ENCODE data around the gene CRYL1. TPM values are rescaled to one million over a fixed set of nuclear protein-coding genes. Genes with fewer than 3 reads are reported as not detected.

The CRYL1 gene
- polyA plus RNA-seq, 3 donors from 2014 or later = 26.2 to 54.2 (median 30.1) TPM

DNA sequence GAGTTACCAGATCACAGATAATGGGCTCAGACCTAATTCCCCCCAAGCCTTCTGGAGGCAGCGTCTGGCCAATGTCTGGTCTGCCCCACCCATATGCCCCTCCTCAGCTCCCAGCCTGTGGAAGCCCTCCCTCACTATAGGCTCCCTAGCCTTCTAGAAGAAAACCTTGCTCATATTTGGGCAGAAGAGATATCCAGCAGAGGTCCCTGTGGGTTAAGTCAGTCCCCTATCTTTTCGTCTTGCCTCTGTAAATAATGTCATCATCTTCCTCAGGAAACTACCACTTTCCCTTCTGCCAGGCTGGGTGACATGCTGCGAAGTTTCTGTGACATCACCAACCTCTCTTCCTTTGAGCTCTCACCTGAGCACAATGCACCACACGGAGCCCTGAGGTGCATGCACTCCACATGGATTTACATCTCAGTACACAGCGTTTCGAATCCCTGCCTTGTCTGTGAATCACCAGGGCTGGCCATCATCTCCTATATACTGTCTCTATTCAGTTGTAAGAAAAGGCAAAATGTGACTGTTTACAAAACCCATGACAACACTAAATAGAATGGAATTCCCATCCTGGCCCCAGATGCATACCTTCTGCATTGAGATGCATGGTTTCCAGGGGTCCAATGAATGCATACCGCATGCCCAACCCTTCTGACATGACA, 112.8 kb downstream of the CRYL1 start:
- no peak for DNase-seq
- Mint-ChIP-seq H3K9me3 (peaks cover 0 to 3% (median 0%) of the 10 kb centered on the region in 6 donors), H3K27me3 (ENCODE audit: low read depth in 3 of 3) (peaks cover 3 to 4% (median 3%) of the 10 kb centered on the region in 3 donors), H3K36me3 (peaks cover 0 to 10% (median 8%) of the 10 kb centered on the region in 3 donors), H3K27ac (peak overlapping the region in 1 of 6 donors; percentile 55), H3K4me3 (peak overlapping the region in 1 of 5 donors; percentile 49), H3K4me1 (peaks cover 25 to 30% of the 10 kb centered on the region in 2 donors)

- Mint-ChIP-seq H3K9me3 (peaks cover 0 to 3% (median 0%) of the 10 kb centered on the region in 6 donors), H3K27ac (peak overlapping the region; percentile 34 to 86 (median 68))
These were observed 113.9 kb downstream of the CRYL1 start for GRCh38 chr13:20411638-20412342.

GRCh38 chr13:20410726-20411125, 114.9 kb downstream of the CRYL1 start:
- H3K27ac Mint-ChIP-seq = peak overlapping the region in 1 of 6 donors; percentile 21
- peaks cover 0 to 3% (median 0%) of the 10 kb centered on the region in 6 donors for H3K9me3 Mint-ChIP-seq
- peaks cover 0 to 3% (median 2%) of the 10 kb centered on the region in 3 donors for H3K27me3 Mint-ChIP-seq (ENCODE audit: low read depth in 3 of 3)
- H3K4me3 Mint-ChIP-seq = peak overlapping the region in 1 of 5 donors; percentile 29
- peaks cover 4 to 18% (median 12%) of the 10 kb centered on the region in 3 donors for H3K36me3 Mint-ChIP-seq
- no peak for DNase-seq
- H3K4me1 Mint-ChIP-seq = peaks cover 25 to 28% of the 10 kb centered on the region in 2 donors

More at GRCh38 chr13:20411638-20412342, 113.9 kb downstream of the CRYL1 start:
- Mint-ChIP-seq H3K27me3 (ENCODE audit: low read depth in 3 of 3) (peaks cover 0 to 3% (median 2%) of the 10 kb centered on the region in 3 donors), H3K4me1 (peaks cover 25 to 28% of the 10 kb centered on the region in 2 donors), H3K36me3 (peaks cover 0 to 10% (median 7%) of the 10 kb centered on the region in 3 donors), H3K4me3 (peak overlapping the region; percentile 2 to 74 (median 66))
- peak; percentile 6 to 22 (median 9) for DNase-seq

DNA sequence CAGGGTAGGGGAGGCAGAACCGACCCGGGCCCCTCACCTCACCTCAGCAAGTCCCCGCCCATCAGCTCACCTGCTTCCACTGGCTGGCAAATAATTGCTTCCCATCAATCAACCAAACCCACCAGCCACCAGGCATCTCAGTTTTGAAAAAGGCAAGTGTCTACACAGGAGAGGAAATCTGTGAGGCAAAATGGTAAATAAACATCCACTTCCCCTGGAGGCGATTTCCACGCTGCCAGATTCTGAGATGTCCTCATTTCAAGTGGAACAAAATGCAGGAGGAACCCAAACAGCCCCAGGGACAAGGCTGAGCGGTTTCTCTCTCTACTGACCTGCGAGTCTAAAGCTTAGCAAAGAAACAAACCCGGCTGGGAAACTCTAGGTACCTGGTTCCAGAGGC, 117.5 kb downstream of the CRYL1 start:
- peaks cover 25 to 28% of the 10 kb centered on the region in 2 donors for H3K4me1 Mint-ChIP-seq

GRCh38 chr13:20407759-20408158, 117.9 kb downstream of the CRYL1 start:
- peaks cover 0 to under 1% (median 0%) of the 10 kb centered on the region in 6 donors for H3K9me3 Mint-ChIP-seq
- H3K4me3 Mint-ChIP-seq = no peak overlapping the region
- H3K36me3 Mint-ChIP-seq = peaks cover 13 to 29% (median 25%) of the 10 kb centered on the region in 3 donors
- peaks cover 22 to 24% of the 10 kb centered on the region in 2 donors for H3K4me1 Mint-ChIP-seq
- no peak overlapping the region for H3K27ac Mint-ChIP-seq
- H3K27me3 Mint-ChIP-seq (ENCODE audit: low read depth in 3 of 3) = peaks cover 0 to 2% (median 0%) of the 10 kb centered on the region in 3 donors
- no peak for DNase-seq

More for the DNA sequence above, 117.5 kb downstream of the CRYL1 start:
- Mint-ChIP-seq H3K4me3 (no peak overlapping the region), H3K36me3 (peaks cover 13 to 28% (median 25%) of the 10 kb centered on the region in 3 donors), H3K27ac (no peak overlapping the region), H3K27me3 (ENCODE audit: low read depth in 3 of 3) (peaks cover 0 to 2% (median 0%) of the 10 kb centered on the region in 3 donors), H3K9me3 (peaks cover 0 to 3% (median 0%) of the 10 kb centered on the region in 6 donors)
- no peak for DNase-seq

- peaks cover 13 to 26% (median 25%) of the 10 kb centered on the region in 3 donors for H3K36me3 Mint-ChIP-seq
- no peak for DNase-seq
- peaks cover 3 to 4% of the 10 kb centered on the region in 2 donors for H3K4me1 Mint-ChIP-seq
- H3K27me3 Mint-ChIP-seq (ENCODE audit: low read depth in 3 of 3) = peaks cover 0 to 2% (median 0%) of the 10 kb centered on the region in 3 donors
- no peak overlapping the region for H3K4me3 Mint-ChIP-seq
- no peaks in the 10 kb centered on the region for H3K9me3 Mint-ChIP-seq
- H3K27ac Mint-ChIP-seq = no peak overlapping the region
These were observed 120.0 kb downstream of the CRYL1 start for GRCh38 chr13:20405691-20406090.

- H3K4me3 Mint-ChIP-seq = no peak overlapping the region
- peaks cover 2 to 4% (median 3%) of the 10 kb centered on the region in 3 donors for H3K27me3 Mint-ChIP-seq (ENCODE audit: low read depth in 3 of 3)
- H3K4me1 Mint-ChIP-seq = peaks cover 0 to 1% of the 10 kb centered on the region in 2 donors
- peaks cover 17 to 26% (median 25%) of the 10 kb centered on the region in 3 donors for H3K36me3 Mint-ChIP-seq
- no peak for DNase-seq
- no peaks in the 10 kb centered on the region for H3K9me3 Mint-ChIP-seq
- no peak overlapping the region for H3K27ac Mint-ChIP-seq
These were observed 121.0 kb downstream of the CRYL1 start for GRCh38 chr13:20404488-20405222.

DNA sequence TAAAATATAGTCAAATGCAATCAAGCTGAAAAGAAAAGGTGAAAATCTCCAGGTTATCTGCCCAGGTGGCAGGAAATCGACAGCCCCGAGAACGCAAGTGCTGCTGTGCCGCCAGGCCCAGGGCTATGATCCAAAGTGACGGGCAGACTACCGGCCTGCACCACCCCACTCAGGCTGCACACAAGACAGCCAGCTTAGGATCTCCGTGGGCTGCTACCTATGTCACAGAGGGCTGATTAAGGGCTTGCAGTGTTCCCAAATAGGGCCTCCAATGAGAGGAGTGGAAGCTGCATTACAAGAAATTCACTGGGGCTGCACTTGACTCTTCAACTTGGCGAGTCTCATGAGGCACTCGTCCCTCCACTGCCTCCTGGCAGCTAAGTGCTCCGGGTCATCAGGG, 121.8 kb downstream of the CRYL1 start:
- H3K4me1 Mint-ChIP-seq = peaks cover 0 to 1% of the 10 kb centered on the region in 2 donors
- H3K36me3 Mint-ChIP-seq = peaks cover 17 to 26% (median 25%) of the 10 kb centered on the region in 3 donors
- H3K27ac Mint-ChIP-seq = no peak overlapping the region

GRCh38 chr13:20402881-20403280, 122.8 kb downstream of the CRYL1 start:
- Mint-ChIP-seq H3K4me1 (peaks cover 0 to 1% of the 10 kb centered on the region in 2 donors), H3K36me3 (peaks cover 17 to 26% (median 24%) of the 10 kb centered on the region in 3 donors), H3K27ac (no peak overlapping the region), H3K9me3 (no peaks in the 10 kb centered on the region), H3K4me3 (no peak overlapping the region), H3K27me3 (ENCODE audit: low read depth in 3 of 3) (peaks cover 2 to 4% (median 3%) of the 10 kb centered on the region in 3 donors)
- no peak for DNase-seq

More for the DNA sequence above, 121.8 kb downstream of the CRYL1 start:
- no peaks in the 10 kb centered on the region for H3K9me3 Mint-ChIP-seq
- H3K4me3 Mint-ChIP-seq = no peak overlapping the region
- DNase-seq = no peak
- H3K27me3 Mint-ChIP-seq (ENCODE audit: low read depth in 3 of 3) = peaks cover 2 to 4% (median 3%) of the 10 kb centered on the region in 3 donors

DNA sequence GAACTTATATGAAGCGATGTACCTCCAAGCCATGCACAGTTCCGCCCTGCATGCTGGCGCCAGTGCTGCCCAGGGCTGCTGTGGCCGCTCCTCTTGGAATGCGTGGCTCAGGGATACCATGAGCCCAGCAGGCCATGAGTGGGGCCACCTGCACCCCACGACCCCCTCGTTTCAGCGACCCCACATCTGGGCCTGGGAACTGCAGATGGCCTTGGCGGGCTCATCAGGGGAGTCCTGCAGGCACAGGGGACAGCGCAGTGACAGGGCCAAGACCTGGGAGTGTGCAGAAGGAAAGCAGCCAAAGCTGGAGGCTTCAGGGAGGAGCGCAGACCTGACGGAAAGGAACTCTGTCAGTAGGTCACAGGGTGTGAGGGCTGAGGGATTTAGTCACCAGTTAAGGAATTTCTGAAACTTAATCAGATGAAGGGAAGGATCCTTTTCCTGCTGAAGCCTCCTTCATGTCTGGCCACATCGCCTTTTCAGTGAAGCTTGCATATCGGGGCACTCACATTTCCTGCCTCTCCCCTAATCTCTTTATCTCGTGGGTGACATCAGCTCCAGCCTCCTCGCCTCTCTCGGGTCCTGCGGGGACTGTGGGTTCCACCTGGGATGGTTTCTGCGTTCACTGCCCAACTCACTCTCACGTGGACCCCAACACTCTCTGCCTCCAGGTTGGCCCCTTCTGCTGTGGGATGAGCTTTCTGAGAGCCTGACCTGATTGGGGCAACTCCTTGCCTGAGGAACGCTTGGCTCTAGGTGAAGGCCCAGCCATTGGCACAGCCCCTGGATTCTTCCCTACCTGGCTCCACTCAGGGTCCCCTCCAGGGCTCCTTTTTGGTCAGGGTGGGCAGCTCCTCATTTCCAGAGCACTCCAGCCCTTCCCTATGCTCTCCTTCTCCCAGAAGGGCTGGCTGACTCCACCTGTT, 123.5 kb downstream of the CRYL1 start:
- H3K4me3 Mint-ChIP-seq = no peak overlapping the region

GRCh38 chr13:20401531-20401930, 124.1 kb downstream of the CRYL1 start:
- Mint-ChIP-seq H3K4me1 (peaks cover 0 to 1% of the 10 kb centered on the region in 2 donors), H3K36me3 (peaks cover 17 to 20% (median 18%) of the 10 kb centered on the region in 3 donors)

More for the DNA sequence above, 123.5 kb downstream of the CRYL1 start:
- H3K27ac Mint-ChIP-seq = no peak overlapping the region
- peaks cover 17 to 19% (median 18%) of the 10 kb centered on the region in 3 donors for H3K36me3 Mint-ChIP-seq
- DNase-seq = no peak
- H3K9me3 Mint-ChIP-seq = no peaks in the 10 kb centered on the region
- H3K4me1 Mint-ChIP-seq = peaks cover 0 to 1% of the 10 kb centered on the region in 2 donors
- H3K27me3 Mint-ChIP-seq (ENCODE audit: low read depth in 3 of 3) = peaks cover 0 to 4% (median 3%) of the 10 kb centered on the region in 3 donors

GRCh38 chr13:20400774-20401173, 124.9 kb downstream of the CRYL1 start:
- H3K36me3 Mint-ChIP-seq = peaks cover 12 to 16% (median 12%) of the 10 kb centered on the region in 3 donors
- no peak overlapping the region for H3K27ac Mint-ChIP-seq
- no peak overlapping the region for H3K4me3 Mint-ChIP-seq
- H3K4me1 Mint-ChIP-seq = peaks cover 0 to 1% of the 10 kb centered on the region in 2 donors
- peaks cover 0 to 3% (median 0%) of the 10 kb centered on the region in 6 donors for H3K9me3 Mint-ChIP-seq
- H3K27me3 Mint-ChIP-seq (ENCODE audit: low read depth in 3 of 3) = peaks cover 0 to 8% (median 3%) of the 10 kb centered on the region in 3 donors
- no peak for DNase-seq

More at GRCh38 chr13:20401531-20401930, 124.1 kb downstream of the CRYL1 start:
- Mint-ChIP-seq H3K27ac (no peak overlapping the region), H3K4me3 (no peak overlapping the region), H3K9me3 (peaks cover 0 to 3% (median 0%) of the 10 kb centered on the region in 6 donors), H3K27me3 (ENCODE audit: low read depth in 3 of 3) (peaks cover 0 to 5% (median 3%) of the 10 kb centered on the region in 3 donors)
- no peak for DNase-seq
